Measurements from ENCODE around the gene DDX5. TPM values are rescaled to one million over a fixed set of nuclear protein-coding genes. Genes with fewer than 3 reads are reported as not detected.
"Not testable (repeated sequence)": the region's sequence is repeated elsewhere in the genome, so short reads cannot be mapped to it uniquely, and the experiment has no call there.

The DDX5 gene
- total RNA-seq, 2 experiments from 2014 or later: 1,143 to 1,182 TPM

DNA sequence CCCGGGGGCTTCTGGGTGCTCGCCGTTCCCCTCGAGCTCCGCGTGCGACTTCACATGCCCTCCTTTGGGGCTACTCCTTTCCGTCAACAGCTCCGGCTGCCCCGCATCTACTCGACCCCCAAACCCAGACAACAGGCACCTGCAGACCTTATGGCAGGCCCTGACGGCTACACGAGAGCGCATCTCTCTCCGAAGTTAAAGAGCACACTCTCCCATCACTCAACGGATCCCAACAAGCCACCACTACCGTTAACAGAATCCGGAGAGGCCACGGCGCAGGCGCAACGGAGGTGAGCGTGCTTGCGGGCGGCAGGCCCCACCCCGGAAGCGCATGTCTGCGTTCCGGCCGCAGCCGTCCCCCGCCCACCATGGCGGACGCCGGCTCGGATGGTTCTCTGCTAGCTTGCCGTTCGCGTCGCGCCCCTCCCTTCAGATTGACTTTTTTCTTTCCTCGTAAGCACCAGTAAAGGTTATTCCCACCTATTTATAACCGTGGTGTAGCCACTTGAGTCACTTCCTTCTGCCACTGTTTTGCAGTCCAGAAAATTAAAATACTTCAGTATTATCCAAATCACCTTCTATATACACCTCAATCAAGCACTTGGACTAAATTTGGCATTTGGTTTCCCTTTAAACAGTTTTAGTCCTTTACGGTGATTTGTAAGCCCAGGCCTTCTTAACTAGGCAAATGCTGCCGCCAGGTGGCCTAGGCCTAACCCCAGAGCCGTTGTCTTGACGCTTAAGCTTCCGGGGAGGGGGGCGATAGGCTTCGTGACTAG lies 9.1 kb downstream of the DDX5 start, which contains the start of gene POLG2:
TSS of gene POLG2 (minus strand) at position 269 of the 779 bp plus-strand sequence. CDS start at position 183, 86 bp downstream.
- DNase-seq (peak; percentile 98), ATAC-seq (ENCODE audit: low read depth) (peak; percentile 86)
- H3K27me3 Mint-ChIP-seq: no peaks in the 10 kb centered on the region
- POLR2A ChIA-PET: interaction anchor here (0.6 to 4.3 kb wide), 12 partner anchors 9 to 911 kb away, joined by 3 to 179 read pairs (median 5); partner anchors contain the start of genes CEP95 and DDX5
- no peaks in the 10 kb centered on the region for H3K9me3 Mint-ChIP-seq
- H3K27ac Mint-ChIP-seq: peak within 1 kb of the TSS; percentile 100
- H3K4me3 Mint-ChIP-seq: peak within 1 kb of the TSS; percentile 100
- H3K4me1 Mint-ChIP-seq: peaks cover 69% of the 10 kb centered on the region
- peaks cover 43% of the 10 kb centered on the region for H3K36me3 Mint-ChIP-seq

DNA sequence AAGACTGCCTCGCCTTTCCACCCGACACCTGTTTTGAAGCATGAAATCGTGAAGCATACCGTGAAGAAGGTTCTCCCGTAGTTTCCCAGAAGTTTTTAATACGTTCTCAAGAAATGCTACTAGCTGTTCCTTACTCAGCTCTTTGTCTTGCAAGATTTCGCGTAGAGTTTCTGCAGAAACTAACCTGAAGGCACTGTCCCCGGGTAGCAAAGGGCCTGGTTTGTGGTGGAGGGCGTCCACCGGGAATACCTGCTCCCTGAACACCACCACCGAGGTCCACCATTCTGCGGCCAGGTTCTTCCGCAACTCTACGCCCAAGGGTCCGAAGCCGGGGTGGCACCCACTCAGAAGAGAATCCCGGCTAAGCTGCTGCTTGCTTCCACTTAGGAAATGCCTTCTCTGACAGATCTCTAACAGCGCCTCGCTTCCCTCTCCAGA lies 9.7 kb downstream of the DDX5 start:
- POLR2A ChIA-PET: interaction anchor here (0.6 to 4.3 kb wide), 12 partner anchors 10 to 911 kb away, joined by 3 to 179 read pairs (median 5); partner anchors contain the start of genes CEP95 and DDX5
- Mint-ChIP-seq H3K9me3 (no peaks in the 10 kb centered on the region), H3K36me3 (peaks cover 38% of the 10 kb centered on the region), H3K4me3 (peak overlapping the region; percentile 100), H3K27ac (peak overlapping the region; percentile 100), H3K4me1 (peaks cover 67% of the 10 kb centered on the region), H3K27me3 (no peaks in the 10 kb centered on the region)
- no peak for DNase-seq
- ATAC-seq (ENCODE audit: low read depth): no peak

DNA sequence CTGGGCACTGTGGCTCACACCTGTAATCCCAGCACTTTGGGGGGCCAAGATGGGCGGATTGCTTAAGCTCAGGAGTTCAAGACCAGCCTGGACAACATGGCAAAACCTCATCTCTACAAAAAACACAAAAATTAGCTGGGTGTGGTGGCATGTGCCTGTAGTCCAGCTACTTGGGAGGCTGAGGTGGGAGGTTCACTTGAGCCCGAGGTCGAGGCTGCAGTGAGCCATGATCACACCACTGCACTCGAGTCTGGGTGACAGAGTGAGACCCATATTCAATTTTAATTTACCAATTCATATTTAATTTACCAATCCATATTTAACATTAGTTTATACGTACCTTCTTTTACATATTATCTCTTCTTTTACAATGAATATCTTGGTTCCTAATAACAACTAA lies 10.8 kb downstream of the DDX5 start:
- not testable (repeated sequence) for H3K27ac Mint-ChIP-seq

DNA sequence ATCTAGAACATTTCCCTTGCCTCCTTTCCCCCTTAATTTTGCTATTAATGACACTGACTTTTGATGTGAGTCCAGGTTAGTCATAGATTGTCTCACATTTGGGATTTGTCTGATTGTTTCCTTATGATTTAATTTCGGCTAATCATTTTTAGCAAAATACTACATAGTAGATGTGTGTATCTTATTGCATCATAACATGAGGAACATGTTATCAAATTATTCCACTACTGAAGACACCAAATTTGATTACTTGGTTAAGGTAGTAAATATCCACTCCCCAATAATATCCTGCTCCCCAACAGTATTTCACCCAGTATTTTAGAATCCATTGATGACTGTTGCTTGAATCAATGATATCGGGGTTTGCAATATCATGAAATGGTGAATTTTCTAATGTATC lies 12.0 kb downstream of the DDX5 start:
- DNase-seq: no peak
- H3K9me3 Mint-ChIP-seq: no peaks in the 10 kb centered on the region
- ATAC-seq (ENCODE audit: low read depth): no peak
- H3K27ac Mint-ChIP-seq: peak overlapping the region; percentile 44
- H3K27me3 Mint-ChIP-seq: no peaks in the 10 kb centered on the region
- H3K4me1 Mint-ChIP-seq: peaks cover 52% of the 10 kb centered on the region
- H3K4me3 Mint-ChIP-seq: peak overlapping the region; percentile 100
- POLR2A ChIA-PET: interaction anchor here (5.4 kb wide), 1 partner anchor 11 kb away, joined by 41 read pairs; the partner anchor contains the start of genes CEP95 and DDX5
- peaks cover 28% of the 10 kb centered on the region for H3K36me3 Mint-ChIP-seq

More for the DNA sequence above, 10.8 kb downstream of the DDX5 start:
- POLR2A ChIA-PET: interaction anchor here (0.6 to 4.3 kb wide), 3 partner anchors 11 to 147 kb away, joined by 3 to 179 read pairs (median 3); partner anchors contain the start of genes CEP95 and DDX5
- Mint-ChIP-seq H3K4me3 (peak overlapping the region; percentile 100), H3K36me3 (peaks cover 32% of the 10 kb centered on the region), H3K4me1 (peaks cover 59% of the 10 kb centered on the region)
- H3K9me3 Mint-ChIP-seq; H3K27me3 Mint-ChIP-seq; DNase-seq; ATAC-seq (ENCODE audit: low read depth): not testable (repeated sequence)

DNA sequence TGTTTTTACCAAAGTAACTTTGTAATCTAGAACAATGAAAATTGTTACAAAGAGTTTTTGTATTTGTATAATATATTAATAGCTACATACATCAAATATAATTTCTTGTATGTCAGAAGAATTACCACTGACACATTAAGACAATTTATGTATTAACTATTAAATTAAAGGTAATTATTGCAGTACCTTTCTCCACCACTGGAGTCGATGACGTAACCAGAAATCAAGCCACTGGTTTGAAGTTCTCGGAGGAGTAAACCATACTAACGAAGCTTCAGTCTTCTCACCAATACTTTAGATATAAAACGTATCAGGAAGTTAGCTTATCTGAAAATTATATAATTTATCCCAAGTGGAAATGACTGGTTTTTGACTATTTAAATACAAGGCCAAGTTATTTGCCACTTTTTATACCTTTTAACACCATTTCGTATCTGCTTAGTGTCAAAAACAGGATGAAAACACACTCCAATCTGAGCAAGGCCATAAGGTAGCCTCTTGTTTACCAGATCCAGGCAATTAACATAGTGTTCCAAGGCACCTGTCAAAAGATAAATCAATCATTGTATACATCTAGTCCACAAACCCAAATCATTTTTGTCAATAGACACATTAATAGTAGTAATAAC lies 13.5 kb downstream of the DDX5 start:
- no peak overlapping the region for H3K27ac Mint-ChIP-seq
- peaks cover 29% of the 10 kb centered on the region for H3K36me3 Mint-ChIP-seq
- POLR2A ChIA-PET: interaction anchor here (1.1 to 5.4 kb wide), 2 partner anchors 13 to 100 kb away, joined by 3 to 41 read pairs; partner anchors contain the start of genes CEP95 and DDX5
- no peak for DNase-seq
- no peak for ATAC-seq (ENCODE audit: low read depth)
- no peaks in the 10 kb centered on the region for H3K27me3 Mint-ChIP-seq
- H3K4me3 Mint-ChIP-seq: no peak overlapping the region
- peaks cover 41% of the 10 kb centered on the region for H3K4me1 Mint-ChIP-seq
- no peaks in the 10 kb centered on the region for H3K9me3 Mint-ChIP-seq

DNA sequence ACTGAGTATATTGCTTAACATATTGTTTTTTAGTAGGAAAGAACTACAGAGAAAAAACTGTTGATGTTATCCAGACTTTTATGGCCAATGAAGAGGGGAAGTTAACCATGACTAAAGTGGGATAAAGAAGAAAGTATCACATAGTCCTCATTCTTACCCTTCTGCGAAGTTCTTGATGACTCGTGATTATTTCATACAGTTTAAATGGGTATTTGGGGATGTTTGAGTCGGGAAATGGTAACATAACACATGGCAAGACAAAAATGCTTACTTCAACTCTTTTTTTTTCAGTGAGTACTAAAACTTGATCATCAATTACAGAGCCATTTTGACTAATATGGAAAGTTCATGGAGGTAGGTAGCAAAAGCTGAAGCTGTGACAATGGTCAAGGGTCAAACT lies 14.1 kb downstream of the DDX5 start:
- no peak for ATAC-seq (ENCODE audit: low read depth)
- peaks cover 30% of the 10 kb centered on the region for H3K36me3 Mint-ChIP-seq
- H3K27me3 Mint-ChIP-seq: no peaks in the 10 kb centered on the region
- DNase-seq: no peak
- POLR2A ChIA-PET: interaction anchor here (1.1 to 5.4 kb wide), 2 partner anchors 13 to 99 kb away, joined by 3 to 41 read pairs; partner anchors contain the start of genes CEP95 and DDX5
- no peaks in the 10 kb centered on the region for H3K9me3 Mint-ChIP-seq
- no peak overlapping the region for H3K4me3 Mint-ChIP-seq
- no peak overlapping the region for H3K27ac Mint-ChIP-seq
- H3K4me1 Mint-ChIP-seq: peaks cover 38% of the 10 kb centered on the region

DNA sequence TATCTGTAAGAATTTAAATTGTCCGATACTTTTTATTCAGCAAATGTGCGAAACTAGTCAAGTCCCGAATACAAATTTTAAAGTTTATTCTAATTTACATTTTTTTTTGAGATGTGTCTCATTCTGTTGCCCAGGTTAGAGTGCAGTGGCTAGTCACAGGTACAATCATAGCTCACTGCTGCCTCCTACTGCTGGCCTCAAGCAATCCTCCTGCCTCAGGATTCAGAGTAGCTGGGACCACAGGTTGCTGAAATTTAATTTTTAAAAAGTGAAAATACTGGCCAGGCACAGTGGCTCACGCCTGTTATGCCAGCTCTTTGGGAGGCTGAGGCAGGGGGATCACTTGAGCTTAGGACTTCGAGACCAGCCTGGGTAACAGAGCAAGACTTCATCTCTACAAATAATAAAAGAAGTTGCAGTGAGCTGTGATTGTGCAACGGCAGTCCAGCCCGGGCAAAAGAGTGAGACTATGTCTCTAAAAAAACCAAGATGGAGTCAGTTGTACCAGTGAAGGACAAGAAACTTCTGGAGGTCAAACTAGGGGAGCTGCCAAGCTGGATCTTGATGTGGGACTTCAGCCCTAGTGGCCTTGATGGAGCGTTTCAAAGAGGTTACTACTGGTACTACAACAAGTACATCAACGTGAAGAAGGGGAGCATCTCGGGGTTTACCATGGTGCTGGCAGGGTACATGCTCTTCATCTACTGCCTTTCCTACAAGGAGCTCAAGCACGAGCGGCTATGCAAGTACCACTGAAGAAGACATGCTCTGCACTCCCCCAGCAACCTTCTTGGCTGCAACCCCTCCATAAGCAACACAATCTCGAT lies 14.8 kb downstream of the DDX5 start:
- Mint-ChIP-seq H3K4me3 (no peak overlapping the region), H3K9me3 (no peaks in the 10 kb centered on the region), H3K36me3 (peaks cover 28% of the 10 kb centered on the region), H3K27me3 (no peaks in the 10 kb centered on the region), H3K4me1 (peaks cover 36% of the 10 kb centered on the region), H3K27ac (no peak overlapping the region)
- POLR2A ChIA-PET: interaction anchor here (0.6 to 5.4 kb wide), 3 partner anchors 14 to 141 kb away, joined by 3 to 41 read pairs (median 4); partner anchors contain the start of genes CEP95 and DDX5
- ATAC-seq (ENCODE audit: low read depth): peak; percentile 78
- peak; percentile 59 for DNase-seq

DNA sequence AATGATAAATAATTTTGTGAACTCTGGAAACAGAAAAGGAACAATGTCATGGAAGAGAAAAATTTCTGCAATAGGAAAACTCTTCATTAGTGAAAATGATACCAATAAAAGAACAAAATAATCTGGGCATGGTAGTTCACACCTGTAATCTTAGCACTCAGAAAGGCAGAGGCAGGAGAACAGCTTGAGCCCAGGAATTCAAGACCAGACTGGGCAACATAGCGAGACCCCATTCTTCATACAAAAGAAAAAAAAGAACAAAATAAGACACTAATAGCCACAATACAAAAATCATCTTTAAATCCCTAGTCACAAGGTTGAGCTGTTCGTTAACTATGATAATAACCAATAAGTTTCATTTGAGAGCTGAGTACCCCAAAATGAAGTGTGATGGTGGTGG lies 17.8 kb downstream of the DDX5 start:
- peaks cover 27% of the 10 kb centered on the region for H3K36me3 Mint-ChIP-seq
- no peak overlapping the region for H3K27ac Mint-ChIP-seq
- POLR2A ChIA-PET: interaction anchor here (0.5 kb wide), 1 partner anchor 47 kb away, joined by 4 read pairs; no protein-coding TSS in a partner anchor
- no peak overlapping the region for H3K4me3 Mint-ChIP-seq
- peaks cover 26% of the 10 kb centered on the region for H3K4me1 Mint-ChIP-seq
- no peaks in the 10 kb centered on the region for H3K27me3 Mint-ChIP-seq
- DNase-seq (no peak), ATAC-seq (ENCODE audit: low read depth) (no peak)
- no peaks in the 10 kb centered on the region for H3K9me3 Mint-ChIP-seq

DNA sequence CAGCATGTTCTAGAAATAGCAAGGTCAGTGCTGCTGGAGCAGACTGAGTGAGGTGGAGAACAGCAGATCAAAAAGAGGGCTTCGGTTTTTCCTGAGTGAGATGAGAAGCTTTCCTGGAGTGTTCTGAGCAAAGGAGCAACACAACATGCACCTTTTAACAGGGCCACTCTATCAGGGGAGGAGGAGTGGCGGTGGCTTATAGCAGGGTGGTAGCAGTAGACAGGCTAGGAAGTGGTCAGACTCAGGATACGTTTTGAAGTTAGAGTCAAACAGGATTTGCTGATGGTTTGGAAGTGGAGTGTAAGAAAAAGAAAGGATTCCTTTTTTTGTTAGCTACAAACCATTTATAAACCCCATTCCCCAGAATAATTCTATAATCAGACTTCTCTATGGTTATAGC lies 21.7 kb downstream of the DDX5 start:
- peaks cover 16% of the 10 kb centered on the region for H3K4me1 Mint-ChIP-seq
- H3K4me3 Mint-ChIP-seq: no peak overlapping the region
- peak overlapping the region; percentile 32 for H3K27ac Mint-ChIP-seq
- POLR2A ChIA-PET: interaction anchor here (2.0 kb wide), 1 partner anchor 21 kb away, joined by 7 read pairs; the partner anchor contains the start of gene DDX5
- H3K27me3 Mint-ChIP-seq: no peaks in the 10 kb centered on the region
- peaks cover 22% of the 10 kb centered on the region for H3K36me3 Mint-ChIP-seq
- no peaks in the 10 kb centered on the region for H3K9me3 Mint-ChIP-seq
- DNase-seq (no peak), ATAC-seq (ENCODE audit: low read depth) (peak; percentile 89)

DNA sequence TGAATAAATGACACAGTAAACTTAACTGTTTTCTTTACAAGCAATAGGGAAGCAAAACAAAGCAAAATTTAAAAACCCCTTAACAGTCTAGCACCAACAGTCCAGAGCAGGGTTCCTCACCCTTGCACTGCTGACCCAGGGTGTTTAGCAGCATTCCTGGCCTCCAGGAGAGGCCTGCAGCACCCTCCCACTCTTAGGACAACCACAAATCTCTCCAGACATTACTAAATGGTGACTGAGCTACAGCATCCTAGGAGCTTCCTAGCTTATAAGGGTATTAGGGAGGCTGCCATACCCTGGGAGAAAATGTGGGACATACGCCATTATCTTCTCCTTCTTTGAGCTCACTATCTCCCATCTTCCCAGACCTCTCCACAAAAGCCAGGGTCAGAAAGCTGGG lies 25.1 kb downstream of the DDX5 start:
- Mint-ChIP-seq H3K36me3 (peaks cover 15% of the 10 kb centered on the region), H3K27ac (no peak overlapping the region), H3K27me3 (no peaks in the 10 kb centered on the region), H3K4me3 (no peak overlapping the region), H3K9me3 (no peaks in the 10 kb centered on the region), H3K4me1 (peaks cover 15% of the 10 kb centered on the region)
- DNase-seq (no peak), ATAC-seq (ENCODE audit: low read depth) (no peak)
- POLR2A ChIA-PET: no interaction called here

DNA sequence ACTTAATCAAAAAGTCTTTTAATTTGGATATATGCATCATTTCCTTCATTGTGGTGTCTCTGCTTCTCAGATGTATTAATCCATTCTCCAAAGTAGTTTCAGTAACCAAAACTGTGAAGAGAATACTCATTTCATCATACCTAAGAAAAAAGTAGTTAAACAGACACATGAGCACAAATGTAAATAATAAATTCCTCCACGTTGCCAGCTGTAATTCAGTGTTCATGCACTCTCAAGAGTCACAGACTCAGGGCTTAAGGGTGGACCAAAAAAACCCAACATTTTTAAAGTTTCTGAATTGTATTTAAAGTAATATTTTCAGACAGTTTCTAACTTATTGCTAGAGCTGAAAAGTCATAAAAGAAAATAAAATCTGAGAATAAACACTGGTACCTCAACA lies 28.2 kb downstream of the DDX5 start:
- POLR2A ChIA-PET: no interaction called here
- DNase-seq: no peak
- H3K27ac Mint-ChIP-seq: no peak overlapping the region
- no peaks in the 10 kb centered on the region for H3K27me3 Mint-ChIP-seq
- H3K36me3 Mint-ChIP-seq: peaks cover 4% of the 10 kb centered on the region
- H3K9me3 Mint-ChIP-seq: no peaks in the 10 kb centered on the region
- ATAC-seq (ENCODE audit: low read depth): no peak
- H3K4me1 Mint-ChIP-seq: peaks cover 2% of the 10 kb centered on the region
- no peak overlapping the region for H3K4me3 Mint-ChIP-seq

DNA sequence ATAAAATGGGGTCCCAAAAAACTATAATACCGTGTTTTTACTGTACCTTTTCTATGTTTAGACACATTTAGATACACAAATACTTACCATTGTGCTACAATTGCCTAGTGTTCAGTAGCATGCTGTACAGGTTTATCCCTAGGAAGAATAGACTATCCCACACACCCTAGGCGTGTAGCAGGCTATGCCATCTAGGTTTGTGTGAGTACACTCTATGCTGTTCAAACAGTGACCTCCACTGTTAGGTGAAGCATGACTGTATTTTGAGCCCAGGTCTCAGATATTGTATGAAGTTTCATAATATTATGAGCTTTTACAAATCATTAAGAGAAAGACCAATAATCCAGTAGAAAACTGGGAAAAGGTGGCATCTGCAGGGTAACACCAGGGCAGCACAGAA lies 33.5 kb downstream of the DDX5 start:
- Mint-ChIP-seq H3K4me3 (no peak overlapping the region), H3K27ac (no peak overlapping the region), H3K9me3 (no peaks in the 10 kb centered on the region), H3K4me1 (no peaks in the 10 kb centered on the region), H3K27me3 (peaks cover 5% of the 10 kb centered on the region), H3K36me3 (no peaks in the 10 kb centered on the region)
- DNase-seq (no peak), ATAC-seq (ENCODE audit: low read depth) (no peak)
- POLR2A ChIA-PET: no interaction called here

Measured in activated naive CD8-positive, alpha-beta T cell treated with anti-CD3 and anti-CD28 coated beads, Interleukin-2, amount 10 ng/mL, durations not matched to agents 7 days and 5 days (primary cell).